ENCODE data around the gene DNMT3B. TPM values are rescaled to one million over a fixed set of nuclear protein-coding genes. Genes with fewer than 3 reads are reported as not detected.

DNMT3B gene
- total RNA-seq, 4 donors from 2014 or later = 0.20 to 0.39 (median 0.30) TPM

DNA sequence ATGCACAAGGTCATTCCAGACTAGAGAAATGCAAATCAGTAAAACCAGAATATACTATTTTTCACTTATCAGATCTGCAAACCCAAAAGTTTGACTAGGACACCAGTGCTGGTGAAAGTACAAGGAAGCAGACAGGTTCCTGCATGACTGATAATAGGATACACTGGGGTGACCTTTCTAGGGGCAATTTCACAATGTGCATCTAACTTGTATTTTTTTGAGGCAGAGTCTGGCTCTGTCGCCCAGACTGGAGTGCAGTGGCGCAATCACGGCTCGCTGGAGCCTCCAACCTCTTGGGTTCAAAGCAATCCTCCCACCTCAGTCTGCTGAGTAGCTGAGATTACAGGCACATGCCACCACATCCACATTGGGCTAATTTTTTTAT, 30.3 kb upstream of the DNMT3B start:
- Histone ChIP-seq H3K4me3 (no peak overlapping the region), H3K4me1 (no peaks in the 10 kb centered on the region), H3K27me3 (no peaks in the 10 kb centered on the region), H3K9me3 (no peaks in the 10 kb centered on the region), H3K27ac (no peak overlapping the region), H3K36me3 (peaks cover 0 to 6% of the 10 kb centered on the region in 2 donors)
- TF ChIP-seq POLR2A (IDR thresholded peaks at IDR 0.05) = no peak
- no peak for TF ChIP-seq CTCF (IDR thresholded peaks at IDR 0.05 in 4 of 5, conservative IDR thresholded peaks at IDR 0.05 in 1 of 5)
- in situ Hi-C loops (cut with MboI; ENCODE audit: low sequenced_read_pairs in 4 of 4) (no loop called here), intact Hi-C loops (cut with DNase I; ENCODE audit: low total_unique reads) (no loop called here)
- ATAC-seq (no peak), DNase-seq (no peak)

DNA sequence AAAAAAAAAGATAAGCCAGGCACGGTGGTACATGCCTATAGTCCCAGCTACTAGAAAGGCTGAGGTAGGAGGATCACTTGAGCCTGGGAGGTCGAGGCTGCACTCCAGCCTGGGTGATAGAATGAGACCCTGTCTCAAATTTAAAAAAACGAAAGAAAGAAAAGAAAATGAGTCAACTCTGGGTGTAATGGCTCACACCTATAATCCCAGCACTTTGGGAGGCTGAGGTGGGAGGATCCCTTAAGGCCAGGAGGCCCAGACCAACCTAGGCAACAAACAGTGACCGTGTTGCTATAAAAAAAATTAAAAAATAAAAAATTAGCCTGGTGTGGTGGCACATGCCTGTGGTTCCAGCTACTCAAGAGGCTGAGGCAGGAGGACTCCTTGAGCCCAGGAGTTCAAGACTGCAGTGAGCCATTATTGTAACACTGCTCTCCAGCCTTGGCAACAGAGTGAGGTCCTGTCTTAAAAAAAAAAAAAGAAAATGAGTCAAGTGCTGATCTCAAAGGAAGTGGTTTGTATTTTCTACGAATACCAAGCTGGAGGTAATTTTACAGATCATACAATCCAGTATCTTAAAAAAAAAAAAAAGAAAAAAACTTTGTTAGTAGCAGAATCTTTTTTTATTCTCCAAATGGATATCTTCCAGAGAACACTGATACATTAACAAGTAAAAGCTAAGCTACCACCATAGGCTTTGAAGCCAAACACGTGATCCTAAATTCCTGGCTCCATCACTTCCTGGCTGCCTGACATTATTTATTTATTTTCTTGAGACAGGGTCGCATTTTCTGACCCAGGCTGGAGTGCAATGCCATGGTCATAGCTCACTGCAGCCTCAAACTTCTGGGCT, 24.6 kb upstream of the DNMT3B start:
- in situ Hi-C loops (cut with MboI; ENCODE audit: low sequenced_read_pairs in 4 of 4) (no loop called here), intact Hi-C loops (cut with DNase I; ENCODE audit: low total_unique reads) (no loop called here)
- no peak overlapping the region for H3K27ac ChIP-seq
- no peaks in the 10 kb centered on the region for H3K27me3 ChIP-seq
- H3K36me3 ChIP-seq = no peaks in the 10 kb centered on the region
- H3K4me1 ChIP-seq = peaks cover 6 to 7% of the 10 kb centered on the region in 2 donors
- H3K9me3 ChIP-seq = no peaks in the 10 kb centered on the region
- H3K4me3 ChIP-seq = no peak overlapping the region
- TF ChIP-seq CTCF (IDR thresholded peaks at IDR 0.05 in 4 of 5, conservative IDR thresholded peaks at IDR 0.05 in 1 of 5) (no peak), POLR2A (IDR thresholded peaks at IDR 0.05) (no peak)
- ATAC-seq (no peak), DNase-seq (no peak)

GRCh38 chr20:32741151-32741550, 21.0 kb upstream of the DNMT3B start:
- TF ChIP-seq POLR2A (IDR thresholded peaks at IDR 0.05) = no peak
- TF ChIP-seq CTCF (IDR thresholded peaks at IDR 0.05 in 4 of 5, conservative IDR thresholded peaks at IDR 0.05 in 1 of 5) = no peak
- no peak for DNase-seq
- no peak for ATAC-seq
- Histone ChIP-seq H3K4me3 (no peak overlapping the region), H3K27ac (no peak overlapping the region), H3K9me3 (no peaks in the 10 kb centered on the region), H3K4me1 (peaks cover 7 to 15% of the 10 kb centered on the region in 2 donors), H3K36me3 (no peaks in the 10 kb centered on the region), H3K27me3 (no peaks in the 10 kb centered on the region)
- intact Hi-C loops (cut with DNase I; ENCODE audit: low total_unique reads) = no loop called here
- in situ Hi-C loops (cut with MboI; ENCODE audit: low sequenced_read_pairs in 4 of 4) = no loop called here

- no peaks in the 10 kb centered on the region for H3K9me3 ChIP-seq
- no peak for TF ChIP-seq CTCF (IDR thresholded peaks at IDR 0.05 in 4 of 5, conservative IDR thresholded peaks at IDR 0.05 in 1 of 5)
- no peak for TF ChIP-seq POLR2A (IDR thresholded peaks at IDR 0.05)
- H3K4me3 ChIP-seq = peak overlapping the region; percentile 65 to 79 (median 72)
- ATAC-seq (peak in 1 of 2 donors; percentile 35), DNase-seq (no peak)
- H3K36me3 ChIP-seq = no peaks in the 10 kb centered on the region
- intact Hi-C loops (cut with DNase I; ENCODE audit: low total_unique reads) (loop anchor here (1.0 kb wide), 1 partner anchor 20 kb away; the partner anchor contains the start of gene DNMT3B), in situ Hi-C loops (cut with MboI; ENCODE audit: low sequenced_read_pairs in 4 of 4) (no loop called here)
- H3K27me3 ChIP-seq = no peaks in the 10 kb centered on the region
- H3K27ac ChIP-seq = peak overlapping the region; percentile 70 to 75 (median 72)
- peaks cover 7 to 15% of the 10 kb centered on the region in 2 donors for H3K4me1 ChIP-seq
These were observed 19.6 kb upstream of the DNMT3B start for GRCh38 chr20:32742322-32743236.

All from gastrocnemius medialis (tissue), 4 donors.